Pancreas (tissue), 10 donors: ENCODE measurements around the gene PLEKHG5. TPM values are rescaled to one million over a fixed set of nuclear protein-coding genes. Genes with fewer than 3 reads are reported as not detected.
A peak's percentile ranks its signal among the peaks of the same experiment; 100 is the strongest.

Experiments used
- ATAC-seq, 4 donors: fragments of 200-7000 bp; cut with Tn5 transposase; one replicate each; pipeline versions ENCODE4 v1.8.0 to v1.9.1; 2020; ENCODE audit warnings: mild to moderate bottlenecking in 4 of 4, moderate library complexity in 4 of 4
- DNase-seq, 6 donors: peaks; one replicate each; pipeline ENCODE4 v3.0.0-alpha.2; 2020
- FAIRE-seq: peaks from 2 replicates; lab custom pipeline; 2012; peaks lifted over from hg19 to GRCh38; lab: Jason Lieb, UNC
- H3K27ac ChIP-seq, 4 donors: fragments of 200-600 bp; sonication (generic); 1 replicate in 3 of 4; 2 replicates in 1 of 4; pipeline versions ENCODE4 v1.5.0 to v1.8.0; 2020
- H3K27me3 ChIP-seq, 4 donors: fragments of 200-600 bp; one replicate each; pipeline ENCODE4 v1.8.0; 2021
- H3K36me3 ChIP-seq, 3 donors: fragments of 200-600 bp; sonication (generic) in 1 of 3; one replicate each; pipeline versions ENCODE4 v1.5.0 to v1.8.0; 2020 to 2021
- H3K4me1 ChIP-seq, 3 donors: fragments of 200-600 bp; one replicate each; pipeline ENCODE4 v1.8.0; 2021
- H3K4me3 ChIP-seq, 4 donors: fragments of 200-600 bp; sonication (generic) in 2 of 4; one replicate each; pipeline versions ENCODE4 v1.5.0 to v1.8.0; 2020 to 2021
- H3K9me3 ChIP-seq, 4 donors: fragments of 200-600 bp; one replicate each; pipeline ENCODE4 v1.8.0; 2021
- CTCF ChIP-seq, 4 donors: fragments of 200-600 bp; sonication (generic) in 3 of 4; IDR thresholded peaks; one replicate each; pipeline versions ENCODE4 v1.5.0 to v1.8.0; 2021; ENCODE audit warnings: antibody characterized with exemption in 4 of 4
- WGBS, 2 donors: extraction: QIAGEN DNeasy Blood & Tissue Kit; methylation state at CpG; one replicate each; pipeline ENCODE4 v1.1.7; 2013; 5-methylcytosine and 5-hydroxymethylcytosine counted together
- intact Hi-C, 3 donors: fragments of 100-400 bp; cut with DNase I; formaldehyde crosslinking; loops; one replicate each; pipeline versions ENCODE4 v1.11.1 to v1.14.2; 2022
- polyA plus RNA-seq, 2 donors: library from polyadenylated mRNA; stranded (reverse); fragments of 200-250 nt; gene quantifications; one replicate each; pipeline ENCODE4 v1.2.3, GENCODE V29; 2013
- total RNA-seq, 6 donors: library from RNA; stranded (reverse); fragmentation: NEBNext Ultra II Directional in 4 of 6; extraction: Animal tissue kit (Norgen Biotek cat#: 25700) in 4 of 6; gene quantifications; one replicate each; pipeline versions ENCODE4 v1.2.1 to v1.2.4, GENCODE V29; 2021 to 2023
- donor health status: healthy with polysubstance abuse.
- donor health status: DM: no; HTN: no; CAD: no; lungs with moderate emphysema.
- donor health status: DM: no; HTN: no; CAD: no.
- donor health status: control.
- donor health status: control.
- donor health status: Bipolar disorder and iron deficiency.
- donor health status: DM: yes; HTN: yes; CAD: no.
- donor health status: DM: no; HTN: no; CAD: no.
- donor health status: DM: no; HTN: no; CAD: no.
- donor health status: DM: yes; HTN: yes; CAD: no.

The PLEKHG5 gene
- total and polyA plus RNA-seq, 8 donors = 1.5 to 7.3 (median 2.8) TPM

GRCh38 chr1:6498576-6499111 lies 7.2 kb upstream of the PLEKHG5 start:
- no peaks in the 10 kb centered on the region for H3K4me1 ChIP-seq
- peak in 2 of 6 donors; percentile 56 to 65 for DNase-seq

DNA sequence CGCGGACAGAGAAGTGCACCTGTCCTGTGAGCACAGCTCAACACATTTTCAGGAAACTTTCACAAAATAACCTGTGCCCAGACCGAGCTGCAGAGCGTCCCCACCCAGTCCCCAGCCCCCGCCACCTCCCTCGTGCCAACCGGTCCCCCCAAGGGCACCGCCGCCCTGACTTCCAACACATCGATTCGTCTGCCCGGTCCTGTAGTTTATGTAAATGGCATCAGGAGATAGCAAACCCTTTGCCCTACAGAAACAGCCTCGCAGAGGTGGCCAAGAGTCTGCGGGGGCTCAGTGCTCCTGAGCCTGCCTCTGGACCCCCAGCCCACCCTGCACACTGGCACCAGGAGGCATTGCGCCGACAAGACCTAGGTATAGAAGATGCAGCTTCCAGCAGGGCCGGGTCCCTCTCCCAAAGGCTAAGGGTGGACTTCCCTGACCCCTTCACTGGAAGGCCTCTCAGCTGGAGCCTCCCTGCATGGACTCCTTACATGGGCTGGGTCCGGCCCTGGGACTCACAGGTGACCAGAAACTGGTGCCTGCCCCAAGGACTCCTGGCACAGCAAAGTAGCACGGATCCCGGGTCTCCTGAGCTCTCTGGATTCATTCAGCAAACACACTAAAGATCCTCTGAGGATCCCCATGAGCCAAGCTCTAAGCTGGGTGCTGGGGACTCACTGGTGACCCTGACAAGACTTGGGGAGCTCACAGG lies 6.6 kb upstream of the PLEKHG5 start:
- ATAC-seq = no peak
- no peaks in the 10 kb centered on the region for H3K27me3 ChIP-seq
- peak overlapping the region; percentile 33 to 67 (median 56) for H3K4me3 ChIP-seq
- peak in 2 of 6 donors; percentile 51 to 57 for DNase-seq
- no peak for FAIRE-seq
- H3K4me1 ChIP-seq = no peaks in the 10 kb centered on the region
- no peak overlapping the region for H3K27ac ChIP-seq
- WGBS, 2 donors = 26 to 29% methylated on average over 20 of the region's 20 CpGs
- H3K36me3 ChIP-seq = no peaks in the 10 kb centered on the region
- intact Hi-C loops = no loop called here
- H3K9me3 ChIP-seq = no peaks in the 10 kb centered on the region
- TF ChIP-seq CTCF (IDR thresholded peaks at IDR 0.05) = no peak

More at GRCh38 chr1:6498576-6499111, 7.2 kb upstream of the PLEKHG5 start:
- no peak for FAIRE-seq
- intact Hi-C loops = no loop called here
- no peaks in the 10 kb centered on the region for H3K27me3 ChIP-seq
- H3K27ac ChIP-seq = no peak overlapping the region
- H3K9me3 ChIP-seq = no peaks in the 10 kb centered on the region
- no peak for ATAC-seq
- no peak overlapping the region for H3K4me3 ChIP-seq
- 70 to 73% methylated on average over 13 of the region's 13 CpGs for WGBS, 2 donors
- no peak for TF ChIP-seq CTCF (IDR thresholded peaks at IDR 0.05)
- H3K36me3 ChIP-seq = no peaks in the 10 kb centered on the region

DNA sequence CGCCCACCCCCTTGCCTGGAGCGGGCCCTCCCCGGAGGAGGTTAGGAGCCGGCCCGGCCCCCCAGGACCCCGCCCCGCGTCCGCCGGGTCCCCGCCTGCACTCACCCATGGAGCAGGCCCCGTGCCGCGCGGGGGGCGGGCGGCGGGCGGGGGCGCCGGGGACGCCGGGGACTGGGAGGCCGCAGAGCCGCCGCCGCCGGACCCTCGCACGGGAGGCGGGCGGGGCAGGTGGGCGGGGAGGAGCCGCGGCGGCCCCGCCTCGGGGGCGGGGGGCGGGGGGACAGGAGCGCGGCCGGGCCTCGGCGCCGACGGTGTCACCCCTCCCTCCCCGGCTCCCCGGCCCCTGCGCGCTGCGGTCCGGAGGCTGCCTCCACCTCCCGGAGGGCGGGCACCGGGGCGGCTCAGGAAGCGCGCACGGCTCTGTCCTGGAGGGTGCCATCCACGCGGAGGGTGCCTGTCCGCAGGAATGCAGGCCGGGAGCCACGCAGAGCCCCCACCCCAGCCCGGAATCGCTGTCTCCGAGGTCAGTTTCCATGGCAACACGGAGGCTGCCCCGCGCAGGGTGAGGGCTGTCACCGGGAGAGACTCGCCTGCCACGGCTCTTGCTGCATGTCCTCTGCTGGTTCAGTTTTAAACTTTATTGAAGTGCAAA lies 5.9 kb upstream of the PLEKHG5 start:
- WGBS, 2 donors = 1 to 2% methylated on average over 26 to 74 of the region's 74 CpGs
- ATAC-seq = peak; percentile 71 to 86 (median 76)
- peak; percentile 38 to 85 (median 58) for DNase-seq
- peak overlapping the region; percentile 33 to 67 (median 56) for H3K4me3 ChIP-seq
- intact Hi-C loops = no loop called here
- H3K36me3 ChIP-seq = no peaks in the 10 kb centered on the region
- no peaks in the 10 kb centered on the region for H3K27me3 ChIP-seq
- H3K9me3 ChIP-seq = no peaks in the 10 kb centered on the region
- no peak for FAIRE-seq
- H3K4me1 ChIP-seq = no peaks in the 10 kb centered on the region
- H3K27ac ChIP-seq = no peak overlapping the region
- no peak for TF ChIP-seq CTCF (IDR thresholded peaks at IDR 0.05)

DNA sequence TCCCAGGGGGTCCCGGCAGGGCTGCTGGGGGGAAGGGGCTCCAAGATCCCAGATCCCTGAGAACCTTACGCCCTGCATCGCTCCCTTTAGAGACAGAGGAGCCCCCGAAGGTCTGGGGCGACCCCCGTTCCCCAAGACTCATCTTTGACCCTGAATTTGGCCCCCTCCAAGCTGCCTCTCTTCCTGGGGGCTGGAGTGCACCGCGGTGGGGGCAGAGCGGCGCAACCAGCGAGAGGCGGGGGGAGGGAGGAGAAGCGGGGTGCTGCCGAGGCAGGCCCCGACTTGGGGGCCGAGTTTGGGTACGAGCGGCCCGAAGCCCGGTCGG lies 5.4 kb upstream of the PLEKHG5 start:
- no peak for FAIRE-seq
- ATAC-seq = no peak
- 6 to 11% methylated on average over 4 to 21 of the region's 21 CpGs for WGBS, 2 donors
- H3K27me3 ChIP-seq = no peaks in the 10 kb centered on the region
- H3K4me1 ChIP-seq = no peaks in the 10 kb centered on the region
- DNase-seq = no peak
- H3K27ac ChIP-seq = no peak overlapping the region
- TF ChIP-seq CTCF (IDR thresholded peaks at IDR 0.05) = no peak
- intact Hi-C loops = no loop called here
- no peaks in the 10 kb centered on the region for H3K36me3 ChIP-seq
- no peaks in the 10 kb centered on the region for H3K9me3 ChIP-seq
- H3K4me3 ChIP-seq = peak overlapping the region in 3 of 4 donors; percentile 52 to 67 (median 60)

- no peaks in the 10 kb centered on the region for H3K27me3 ChIP-seq
- H3K36me3 ChIP-seq = no peaks in the 10 kb centered on the region
- no peak overlapping the region for H3K27ac ChIP-seq
- DNase-seq (peak in 1 of 6 donors; percentile 68), ATAC-seq (no peak), FAIRE-seq (no peak)
- 53 to 57% methylated on average over 12 to 13 of the region's 13 CpGs for WGBS, 2 donors
- intact Hi-C loops = no loop called here
- TF ChIP-seq CTCF (IDR thresholded peaks at IDR 0.05) = no peak
- H3K9me3 ChIP-seq = no peaks in the 10 kb centered on the region
- H3K4me3 ChIP-seq = peak overlapping the region in 1 of 4 donors; percentile 67
- no peaks in the 10 kb centered on the region for H3K4me1 ChIP-seq
Measured at GRCh38 chr1:6496365-6496721, 4.9 kb upstream of the PLEKHG5 start.
